Spleen (tissue), 11 donors: ENCODE measurements around the gene RIMS4. TPM values are rescaled to one million over a fixed set of nuclear protein-coding genes. Genes with fewer than 3 reads are reported as not detected.

ENCODE experiments used
- DNase-seq: peaks from one replicate; pipeline ENCODE4 v3.0.0-alpha.2; 2020
- H3K27ac ChIP-seq, 8 donors: fragments of 200-600 bp; sonication (generic) in 7 of 8; 1 replicate in 4 of 8; 2 replicates in 4 of 8; pipeline versions ENCODE4 v1.5.0 to v1.8.0; 2016 to 2021; ENCODE audit warnings: inconsistent platforms in 4 of 8, mild to moderate bottlenecking in 4 of 8, moderate library complexity in 1 of 8
- H3K27me3 ChIP-seq, 7 donors: fragments of 200-600 bp; sonication (generic) in 6 of 7; replicated peaks in 1 of 7; 1 replicate in 4 of 7; 2 replicates in 3 of 7; pipeline versions ENCODE4 v1.5.0 to v1.8.0; 2016 to 2021; ENCODE audit warnings: inconsistent platforms in 3 of 7, mild to moderate bottlenecking in 1 of 7
- H3K36me3 ChIP-seq, 6 donors: fragments of 200-600 bp; sonication (generic) in 5 of 6; 1 replicate in 4 of 6; 2 replicates in 2 of 6; pipeline versions ENCODE4 v1.5.0 to v1.8.0; 2016 to 2021; ENCODE audit warnings: inconsistent platforms in 2 of 6
- H3K4me1 ChIP-seq, 6 donors: fragments of 200-600 bp; sonication (generic) in 5 of 6; 1 replicate in 3 of 6; 2 replicates in 3 of 6; pipeline versions ENCODE4 v1.5.0 to v1.8.0; 2016 to 2021; ENCODE audit warnings: inconsistent platforms in 3 of 6
- H3K4me3 ChIP-seq, 8 donors: fragments of 200-600 bp; sonication (generic) in 7 of 8; 1 replicate in 4 of 8; 2 replicates in 4 of 8; pipeline versions ENCODE4 v1.5.0 to v1.8.0; 2016 to 2021; ENCODE audit warnings: inconsistent platforms in 4 of 8, mild to moderate bottlenecking in 4 of 8, moderate library complexity in 2 of 8
- H3K9me3 ChIP-seq, 8 donors: fragments of 200-600 bp; sonication (generic) in 7 of 8; 1 replicate in 4 of 8; 2 replicates in 4 of 8; pipeline versions ENCODE4 v1.5.0 to v1.8.0; 2016 to 2021; ENCODE audit warnings: inconsistent platforms in 4 of 8
- CTCF ChIP-seq, 11 experiments: fragments of 200-600 bp in 7 of 11; fragments of 450-650 bp in 4 of 11; sonication (generic) in 4 of 11; IDR thresholded peaks in 8 of 11; conservative IDR thresholded peaks in 3 of 11; 1 replicate in 7 of 11; 2 replicates in 4 of 11; pipeline versions ENCODE4 v1.4.0 to v1.8.0; 2016 to 2021; ENCODE audit warnings: antibody characterized with exemption in 11 of 11, inconsistent platforms in 4 of 11, mild to moderate bottlenecking in 1 of 11
- POLR2A ChIP-seq, 3 donors: fragments of 450-650 bp; IDR thresholded peaks; one replicate each; pipeline ENCODE4 v1.5.1; 2017; ENCODE audit warnings: antibody characterized with exemption in 3 of 3, mild to moderate bottlenecking in 1 of 3
- POLR2AphosphoS5 ChIP-seq, 3 donors: sonication (generic); formaldehyde crosslinking; IDR thresholded peaks; one replicate each; pipeline ENCODE4 v1.5.1; 2017; ENCODE audit warnings: antibody characterized with exemption in 3 of 3
- WGBS, 5 donors: extraction: QIAGEN DNeasy Blood & Tissue Kit in 3 of 5; methylation state at CpG; one replicate each; pipeline versions ENCODE4 v1.1.5 to v1.1.7; 2013 to 2018; 5-methylcytosine and 5-hydroxymethylcytosine counted together
- intact Hi-C: fragments of 100-400 bp; cut with DNase I; formaldehyde crosslinking; loops from one replicate; pipeline ENCODE4 v1.15.0; 2023; ENCODE audit warnings: low total_unique reads
- polyA plus RNA-seq, 3 donors: library from polyadenylated mRNA; stranded (reverse); fragments of 200-250 nt; gene quantifications; one replicate each; pipeline ENCODE4 v1.2.1, GENCODE V29; 2013
- total RNA-seq, 7 donors: library from RNA; depleted of rRNA in 3 of 7; stranded (reverse); fragments of >200 nt in 3 of 7; fragmentation: NEBNext Ultra II Directional in 4 of 7; extraction: Animal tissue kit (Norgen Biotek cat#: 25700) in 4 of 7; gene quantifications; one replicate each; pipeline versions ENCODE4 v1.1.0 to v1.2.1, GENCODE V29; 2016 to 2021
- donor health status: healthy with polysubstance abuse.
- donor health status: DM: no; HTN: no; CAD: no; lungs with moderate emphysema.
- donor health status: DM: no; HTN: no; CAD: no.
- donor health status: Bipolar disorder and iron deficiency.
- donor health status: healthy.
- donor health status: DM: no; HTN: no; CAD: no.
- donor health status: DM: yes; HTN: yes; CAD: no.

RIMS4 gene
- total and polyA plus RNA-seq, 10 donors: under 0.01 to 0.02 TPM; not detected in 8

GRCh38 chr20:44743080-44743701, 67.2 kb downstream of the RIMS4 start:
- Histone ChIP-seq H3K4me3 (no peak overlapping the region), H3K9me3 (peaks cover 0 to 5% (median 0%) of the 10 kb centered on the region in 8 donors), H3K27me3 (peaks cover 0 to 37% (median 20%) of the 10 kb centered on the region in 7 donors), H3K27ac (no peak overlapping the region), H3K4me1 (peaks cover 3 to 25% (median 18%) of the 10 kb centered on the region in 6 donors), H3K36me3 (no peaks in the 10 kb centered on the region)
- intact Hi-C loops: no loop called here
- WGBS, 5 donors: 66 to 77% (median 69%) methylated on average over 7 of the region's 7 CpGs
- TF ChIP-seq POLR2A (IDR thresholded peaks at IDR 0.05) (no peak), CTCF (IDR thresholded peaks at IDR 0.05 in 8 of 11, conservative IDR thresholded peaks at IDR 0.05 in 3 of 11) (no peak), POLR2AphosphoS5 (IDR thresholded peaks at IDR 0.05) (no peak)
- DNase-seq: no peak

GRCh38 chr20:44742304-44743079, 67.9 kb downstream of the RIMS4 start:
- Histone ChIP-seq H3K4me3 (no peak overlapping the region), H3K27me3 (peaks cover 0 to 35% (median 20%) of the 10 kb centered on the region in 7 donors), H3K27ac (no peak overlapping the region), H3K4me1 (peaks cover 3 to 23% (median 17%) of the 10 kb centered on the region in 6 donors), H3K9me3 (peaks cover 0 to 5% (median 0%) of the 10 kb centered on the region in 8 donors), H3K36me3 (no peaks in the 10 kb centered on the region)
- 75 to 91% (median 85%) methylated on average over 14 of the region's 14 CpGs for whole genome bisulfite sequencing, 5 donors
- intact Hi-C loops: no loop called here
- no peak for DNase-seq
- TF ChIP-seq POLR2A (IDR thresholded peaks at IDR 0.05): no peak
- TF ChIP-seq POLR2AphosphoS5 (IDR thresholded peaks at IDR 0.05): no peak
- no peak for TF ChIP-seq CTCF (IDR thresholded peaks at IDR 0.05 in 8 of 11, conservative IDR thresholded peaks at IDR 0.05 in 3 of 11)

- no peak for DNase-seq
- Histone ChIP-seq H3K4me1 (peaks cover 0 to 3% (median 0%) of the 10 kb centered on the region in 6 donors), H3K36me3 (no peaks in the 10 kb centered on the region), H3K4me3 (no peak overlapping the region), H3K27me3 (peaks cover 0 to 10% (median 0%) of the 10 kb centered on the region in 7 donors), H3K9me3 (peaks cover 0 to 15% (median 0%) of the 10 kb centered on the region in 8 donors), H3K27ac (no peak overlapping the region)
- intact Hi-C loops: no loop called here
- TF ChIP-seq POLR2AphosphoS5 (IDR thresholded peaks at IDR 0.05): no peak
- no peak for TF ChIP-seq CTCF (IDR thresholded peaks at IDR 0.05 in 8 of 11, conservative IDR thresholded peaks at IDR 0.05 in 3 of 11)
- no peak for TF ChIP-seq POLR2A (IDR thresholded peaks at IDR 0.05)
- WGBS, 5 donors: 55 to 75% (median 67%) methylated on average over 2 of the region's 2 CpGs
These were observed 70.4 kb downstream of the RIMS4 start for GRCh38 chr20:44739942-44740341.
